Endothelial cell of umbilical vein (primary cell): ENCODE data around the gene HSD3B1. TPM values are rescaled to one million over a fixed set of nuclear protein-coding genes. Genes with fewer than 3 reads are reported as not detected.

Experiments used
- BruUV-seq: library from RNA; stranded (reverse); fragments of 400-500 nt; replicated peaks from 2 replicates; lab custom pipeline; 2021; lab: Mats Ljungman, UMichigan
- CTCF ChIA-PET: fragments of 300-600, 350-600 bp; sonication (Branson Sonifier 250); formaldehyde crosslinking; loops from one replicate; lab custom pipeline; 2021; ENCODE audit warnings: antibody characterized with exemption, inconsistent platforms; lab: Charles Lee
- POLR2A ChIA-PET: fragments of 300-600, 350-600 bp; sonication (Branson Sonifier 250); formaldehyde crosslinking; loops from one replicate; lab custom pipeline; 2021; ENCODE audit warnings: antibody characterized with exemption, inconsistent platforms; lab: Charles Lee
- DNase-seq: peaks from one replicate; pipeline ENCODE4 v3.0.0-alpha.2; 2011; ENCODE audit warnings: low read depth, low spot score
- FAIRE-seq: peaks from 2 replicates; lab custom pipeline; 2011; peaks lifted over from hg19 to GRCh38; lab: Jason Lieb, UNC
- H2AFZ ChIP-seq: 2 replicates; pipeline ENCODE4 v1.6.0; 2012; ENCODE audit warnings: low read depth, low read length, control low read depth, inconsistent platforms
- H3K27ac ChIP-seq: 2 replicates; pipeline ENCODE4 v1.5.1; 2011; ENCODE audit warnings: low read depth, mild to moderate bottlenecking, control low read depth, low read length, moderate library complexity; ENCODE audit not compliant: insufficient read depth
- H3K27me3 ChIP-seq, 2 experiments: 2 replicates each; pipeline versions ENCODE4 v1.6.0 to v1.6.1; 2011; ENCODE audit warnings: low read length in 2 of 2, mixed read lengths in 1 of 2; ENCODE audit not compliant: control insufficient read depth in 2 of 2, insufficient read depth in 2 of 2
- H3K36me3 ChIP-seq, 2 experiments: 2 replicates in 1 of 2; 3 replicates in 1 of 2; pipeline ENCODE4 v1.5.1; 2011; ENCODE audit warnings: low read length in 2 of 2, mild to moderate bottlenecking in 1 of 2, moderate library complexity in 1 of 2; ENCODE audit not compliant: control insufficient read depth in 2 of 2, insufficient read depth in 2 of 2; ENCODE audit errors: extremely low read depth in 1 of 2
- H3K4me1 ChIP-seq: 3 replicates; pipeline ENCODE4 v1.5.1; 2011; ENCODE audit warnings: mild to moderate bottlenecking, low read length; ENCODE audit not compliant: control insufficient read depth, insufficient read depth; ENCODE audit errors: extremely low read depth
- H3K4me2 ChIP-seq: 2 replicates; pipeline ENCODE4 v1.6.1; 2011; ENCODE audit warnings: low read length, control low read depth, mixed read lengths; ENCODE audit not compliant: insufficient read depth
- H3K4me3 ChIP-seq, 3 experiments: fragments of 200-600 bp in 1 of 3; sonication (generic), shearing (Covaris generic) in 1 of 3; replicated peaks in 1 of 3; 2 replicates each; pipeline ENCODE4 v1.5.1; 2011 to 2016; ENCODE audit warnings: control low read depth in 3 of 3, low read length in 3 of 3, mild to moderate bottlenecking in 2 of 3, inconsistent platforms in 1 of 3, low read depth in 1 of 3, moderate library complexity in 1 of 3; ENCODE audit not compliant: insufficient read depth in 1 of 3
- H3K79me2 ChIP-seq: 2 replicates; pipeline ENCODE4 v1.6.0; 2012; ENCODE audit warnings: low read length, inconsistent platforms; ENCODE audit not compliant: control insufficient read depth, insufficient read depth
- H3K9ac ChIP-seq: replicated peaks from 2 replicates; pipeline ENCODE3; 2011; ENCODE audit warnings: low read length, control low read depth; ENCODE audit not compliant: insufficient read depth; ENCODE audit errors: extremely low read depth
- H3K9me1 ChIP-seq: replicated peaks from 3 replicates; pipeline ENCODE4 v1.6.0; 2011; ENCODE audit warnings: mild to moderate bottlenecking, low read length; ENCODE audit not compliant: control insufficient read depth, insufficient read depth; ENCODE audit errors: extremely low read depth
- H3K9me3 ChIP-seq: replicated peaks from 2 replicates; pipeline ENCODE4 v1.5.1; 2012; ENCODE audit warnings: low read length, inconsistent platforms; ENCODE audit not compliant: control insufficient read depth, insufficient read depth
- H4K20me1 ChIP-seq: replicated peaks from 2 replicates; pipeline ENCODE3; 2011; ENCODE audit warnings: mild to moderate bottlenecking, low read length; ENCODE audit not compliant: control insufficient read depth, insufficient read depth; ENCODE audit errors: extremely low read depth
- EZH2 ChIP-seq: IDR thresholded peaks from 2 replicates; pipeline ENCODE4 v1.6.1; 2012; ENCODE audit warnings: borderline replicate concordance, low read depth, mild to moderate bottlenecking, moderate library complexity, low read length, inconsistent platforms; ENCODE audit not compliant: severe bottlenecking
- FOS ChIP-seq: IDR thresholded peaks from 2 replicates; pipeline ENCODE4 v1.6.1; 2011; ENCODE audit warnings: mild to moderate bottlenecking, low read length, moderate library complexity, borderline replicate concordance; ENCODE audit not compliant: insufficient read depth
- GATA2 ChIP-seq: IDR thresholded peaks from 2 replicates; pipeline ENCODE4 v1.7.0; 2011; ENCODE audit warnings: low read depth, mild to moderate bottlenecking, moderate library complexity, mixed read lengths, low read length; ENCODE audit not compliant: insufficient read length, insufficient read depth
- JUN ChIP-seq: IDR thresholded peaks from 2 replicates; pipeline ENCODE4 v1.6.1; 2011; ENCODE audit warnings: borderline replicate concordance, low read depth; ENCODE audit not compliant: insufficient read length, insufficient read depth
- MAX ChIP-seq: IDR thresholded peaks from 2 replicates; pipeline ENCODE4 v1.6.1; 2011; ENCODE audit not compliant: insufficient read depth, insufficient read length
- MYC ChIP-seq: IDR thresholded peaks from one replicate; pipeline ENCODE4 v1.6.1; 2011; ENCODE audit warnings: mild to moderate bottlenecking, low read depth, low read length
- POLR2A ChIP-seq: IDR thresholded peaks from 2 replicates; pipeline ENCODE4 v1.6.1; 2012; ENCODE audit warnings: low read depth, mild to moderate bottlenecking, control low read depth, low read length
- POLR2AphosphoS5 ChIP-seq: IDR thresholded peaks from 2 replicates; pipeline ENCODE4 v1.6.1; 2012; ENCODE audit warnings: low read depth, mild to moderate bottlenecking, control low read depth, low read length, moderate library complexity; ENCODE audit not compliant: insufficient read depth
- dilution Hi-C: fragments of 300-500 bp; cut with MboI; formaldehyde crosslinking; loops from one replicate; pipeline ENCODE4 v1.15.0; 2019; ENCODE audit warnings: low sequenced_read_pairs; ENCODE audit not compliant: extremely low pct_ligation_motif_present
- intact Hi-C: fragments of 100-400 bp; cut with micrococcal nuclease; formaldehyde crosslinking; loops from one replicate; pipeline ENCODE4 v1.10.0; 2022
- polyA plus RNA-seq, 4 experiments: library from polyadenylated mRNA; depleted of rRNA in 3 of 4; stranded (reverse) in 3 of 4; unstranded in 1 of 4; fragments of >200 nt; gene quantifications; 2 replicates each; pipeline versions ENCODE4 v1.2.1 to v1.2.3, GENCODE V29; 2011 to 2012; ENCODE audit warnings: missing spikeins in 1 of 4
- total RNA-seq: library from RNA; stranded (reverse); gene quantifications from 2 replicates; pipeline ENCODE4 v1.2.3, GENCODE V29; 2021
- TF ChIP-seq, protein P1 (sequence below), 2 donors: IDR thresholded peaks; 1 replicate in 1 of 2; 2 replicates in 1 of 2; pipeline ENCODE4 v1.5.1; 2011; ENCODE audit warnings: low read length in 2 of 2, mild to moderate bottlenecking in 2 of 2, moderate library complexity in 2 of 2, control low read depth in 1 of 2, inconsistent platforms in 1 of 2, low read depth in 1 of 2; ENCODE audit not compliant: insufficient read depth in 1 of 2; ENCODE audit errors: extremely low read depth in 1 of 2

Gene HSD3B1
- total and polyA plus RNA-seq, 2 donors (not counting 3 experiments of a cell fraction or from before 2014, with no cell fraction given) = not detected

DNA sequence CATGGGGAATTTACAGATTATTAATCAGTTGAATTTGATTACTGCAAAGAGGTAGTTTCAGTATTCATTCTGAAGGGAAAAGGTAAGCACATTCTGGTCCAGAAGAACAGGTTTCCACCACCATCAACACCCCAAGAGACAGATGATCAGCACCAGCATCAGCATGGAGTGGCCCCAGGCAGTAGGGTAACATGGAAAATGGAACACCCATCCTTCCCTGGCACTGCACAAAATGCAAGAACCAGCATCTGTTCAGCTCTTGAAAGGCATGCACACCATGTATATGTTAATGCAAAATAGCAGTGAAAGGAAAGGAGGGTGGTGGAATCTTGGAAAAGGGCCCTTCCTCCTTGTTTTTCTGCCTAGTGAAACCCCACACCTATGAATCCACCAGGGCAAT, 9.2 kb downstream of the HSD3B1 start:
- DNase-seq (no peak), FAIRE-seq (no peak)
- TF ChIP-seq GATA2 = no peak
- no peak for TF ChIP-seq FOS
- TF ChIP-seq EZH2 = no peak
- TF ChIP-seq MYC = no peak
- TF ChIP-seq POLR2AphosphoS5 = no peak
- TF ChIP-seq JUN = no peak
- TF ChIP-seq, protein P1, sequence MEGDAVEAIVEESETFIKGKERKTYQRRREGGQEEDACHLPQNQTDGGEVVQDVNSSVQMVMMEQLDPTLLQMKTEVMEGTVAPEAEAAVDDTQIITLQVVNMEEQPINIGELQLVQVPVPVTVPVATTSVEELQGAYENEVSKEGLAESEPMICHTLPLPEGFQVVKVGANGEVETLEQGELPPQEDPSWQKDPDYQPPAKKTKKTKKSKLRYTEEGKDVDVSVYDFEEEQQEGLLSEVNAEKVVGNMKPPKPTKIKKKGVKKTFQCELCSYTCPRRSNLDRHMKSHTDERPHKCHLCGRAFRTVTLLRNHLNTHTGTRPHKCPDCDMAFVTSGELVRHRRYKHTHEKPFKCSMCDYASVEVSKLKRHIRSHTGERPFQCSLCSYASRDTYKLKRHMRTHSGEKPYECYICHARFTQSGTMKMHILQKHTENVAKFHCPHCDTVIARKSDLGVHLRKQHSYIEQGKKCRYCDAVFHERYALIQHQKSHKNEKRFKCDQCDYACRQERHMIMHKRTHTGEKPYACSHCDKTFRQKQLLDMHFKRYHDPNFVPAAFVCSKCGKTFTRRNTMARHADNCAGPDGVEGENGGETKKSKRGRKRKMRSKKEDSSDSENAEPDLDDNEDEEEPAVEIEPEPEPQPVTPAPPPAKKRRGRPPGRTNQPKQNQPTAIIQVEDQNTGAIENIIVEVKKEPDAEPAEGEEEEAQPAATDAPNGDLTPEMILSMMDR (IDR thresholded peaks at IDR 0.05; ENCODE audit: extremely low read depth in 1 of 2, insufficient read depth in 1 of 2, low read depth in 1 of 2, low read length in 2 of 2) = no peak
- TF ChIP-seq POLR2A = no peak
- TF ChIP-seq MAX = no peak
- no peak overlapping the region for H3K9ac ChIP-seq
- POLR2A ChIA-PET = no interaction called here
- no peaks in the 10 kb centered on the region for H3K36me3 ChIP-seq
- intact Hi-C loops (no loop called here), dilution Hi-C loops (no loop called here)
- no peaks in the 10 kb centered on the region for H3K9me1 ChIP-seq
- H3K79me2 ChIP-seq = no peaks in the 10 kb centered on the region
- H3K27me3 ChIP-seq = no peaks in the 10 kb centered on the region
- no peak overlapping the region for H3K4me3 ChIP-seq
- H3K27ac ChIP-seq = no peak overlapping the region
- no peaks in the 10 kb centered on the region for H3K9me3 ChIP-seq
- BruUV-seq = no TSS peak
- H2AFZ ChIP-seq = no peak overlapping the region
- no peaks in the 10 kb centered on the region for H4K20me1 ChIP-seq
- no peak overlapping the region for H3K4me2 ChIP-seq
- H3K4me1 ChIP-seq = no peaks in the 10 kb centered on the region
- CTCF ChIA-PET = no interaction called here
